DOHH2 (cell line): ENCODE measurements around the gene SEC24A.
A peak's percentile ranks its signal among the peaks of the same experiment; 100 is the strongest.
"Not testable (repeated sequence)": the region's sequence is repeated elsewhere in the genome, so short reads cannot be mapped to it uniquely, and the experiment has no call there.

Experiments
- H3F3A ChIP-seq: fragments of 200-600 bp; sonication (generic), shearing (Covaris generic); 2 replicates; pipeline ENCODE4 v1.6.0; 2016; ENCODE audit warnings: antibody characterized with exemption, mild to moderate bottlenecking; ENCODE audit not compliant: control insufficient read depth, insufficient read depth
- H3K27ac ChIP-seq: fragments of 200-600 bp; sonication (generic); 2 replicates; pipeline ENCODE4 v1.5.1; 2014; ENCODE audit warnings: low read depth, mild to moderate bottlenecking, low read length, moderate library complexity
- H3K27me3 ChIP-seq: fragments of 200-600 bp; sonication (generic); 2 replicates; pipeline ENCODE4 v1.6.1; 2014; ENCODE audit warnings: mild to moderate bottlenecking, low read length, mixed read lengths; ENCODE audit not compliant: control insufficient read depth
- H3K36me3 ChIP-seq: fragments of 200-600 bp; sonication (generic); 2 replicates; pipeline ENCODE4 v1.6.1; 2014; ENCODE audit warnings: mild to moderate bottlenecking, low read length, moderate library complexity, mixed read lengths; ENCODE audit not compliant: control insufficient read depth
- H3K4me1 ChIP-seq: fragments of 200-600 bp; sonication (generic); 2 replicates; pipeline ENCODE4 v1.6.1; 2014; ENCODE audit warnings: mild to moderate bottlenecking, low read length, mixed read lengths; ENCODE audit not compliant: control insufficient read depth
- H3K4me2 ChIP-seq: fragments of 200-600 bp; sonication (generic); 2 replicates; pipeline ENCODE4 v1.6.0; 2014; ENCODE audit warnings: mild to moderate bottlenecking, low read length, moderate library complexity
- H3K4me3 ChIP-seq: fragments of 200-600 bp; sonication (generic); 2 replicates; pipeline ENCODE4 v1.5.1; 2014; ENCODE audit warnings: mild to moderate bottlenecking, low read length, mixed read lengths
- H3K79me2 ChIP-seq: fragments of 200-600 bp; sonication (generic); 2 replicates; pipeline ENCODE4 v1.6.1; 2014; ENCODE audit warnings: mild to moderate bottlenecking, low read length, mixed read lengths; ENCODE audit not compliant: control insufficient read depth
- H3K9me2 ChIP-seq: fragments of 200-600 bp; sonication (generic); replicated peaks from 2 replicates; pipeline ENCODE4 v1.6.1; 2014; ENCODE audit warnings: mild to moderate bottlenecking, low read length, mixed read lengths; ENCODE audit not compliant: control insufficient read depth
- H3K9me3 ChIP-seq: fragments of 200-600 bp; sonication (generic); 2 replicates; pipeline ENCODE4 v1.6.1; 2014; ENCODE audit warnings: antibody characterized with exemption, low read length, mixed read lengths; ENCODE audit not compliant: control insufficient read depth, insufficient read depth
- H4K20me1 ChIP-seq: fragments of 200-600 bp; sonication (generic); 2 replicates; pipeline ENCODE4 v1.6.0; 2014; ENCODE audit warnings: low read depth, mild to moderate bottlenecking, antibody characterized with exemption, low read length, moderate library complexity; ENCODE audit not compliant: control insufficient read depth, insufficient read depth
- CTCF ChIP-seq: fragments of 200-600 bp; sonication (generic); IDR thresholded peaks from one replicate; pipeline ENCODE4 v1.5.1; 2014; ENCODE audit warnings: antibody characterized with exemption, mild to moderate bottlenecking, low read depth, low read length; ENCODE audit not compliant: poor library complexity, severe bottlenecking
- EZH2phosphoT487 ChIP-seq: fragments of 200-600 bp; sonication (generic); IDR thresholded peaks from 2 replicates; pipeline ENCODE4 v1.6.1; 2017; ENCODE audit warnings: borderline replicate concordance, mild to moderate bottlenecking, antibody characterized with exemption, low read length, moderate library complexity, mixed read lengths

Gene SEC24A

GRCh38 chr5:134749415-134749814 is 100.8 kb downstream of the SEC24A start:
- H3K4me1 ChIP-seq = peaks cover 30% of the 10 kb centered on the region
- TF ChIP-seq CTCF (no peak), EZH2phosphoT487 (no peak)
- H3K36me3 ChIP-seq = peaks cover 28% of the 10 kb centered on the region
- no peaks in the 10 kb centered on the region for H4K20me1 ChIP-seq
- H3K27ac ChIP-seq = peak overlapping the region; percentile 65
- no peaks in the 10 kb centered on the region for H3K9me2 ChIP-seq
- no peaks in the 10 kb centered on the region for H3K27me3 ChIP-seq
- peaks cover 19% of the 10 kb centered on the region for H3K79me2 ChIP-seq
- H3K4me2 ChIP-seq = peak overlapping the region; percentile 56
- H3K9me3 ChIP-seq = no peaks in the 10 kb centered on the region
- H3F3A ChIP-seq = peaks cover 26% of the 10 kb centered on the region
- peak overlapping the region; percentile 29 for H3K4me3 ChIP-seq

- peak overlapping the region; percentile 34 for H3K27ac ChIP-seq
- no peak for TF ChIP-seq CTCF
- no peak for TF ChIP-seq EZH2phosphoT487
These were observed 109.6 kb downstream of the SEC24A start for GRCh38 chr5:134758176-134758503.

GRCh38 chr5:134758504-134759341 is 110.1 kb downstream of the SEC24A start, which contains the start of gene DDX46:
DDX46 (plus strand) TSS chr5:134758779; CDS start chr5:134758939, 160 bp downstream.
- Histone ChIP-seq H3K4me2 (peak within 1 kb of the TSS; percentile 93), H3K27me3 (no peaks in the 10 kb centered on the region), H3K36me3 (peaks cover 21% of the 10 kb centered on the region), H3K27ac (peak within 1 kb of the TSS; percentile 34), H4K20me1 (peaks cover 7% of the 10 kb centered on the region; the same call in 1 of the 2 replicates), H3K79me2 (peaks cover 54% of the 10 kb centered on the region), H3K4me1 (peaks cover 39% of the 10 kb centered on the region), H3K9me3 (no peaks in the 10 kb centered on the region), H3F3A (peaks cover 3% of the 10 kb centered on the region; the same call in 1 of the 2 replicates), H3K9me2 (no peaks in the 10 kb centered on the region), H3K4me3 (peak within 1 kb of the TSS; percentile 93)
- TF ChIP-seq EZH2phosphoT487 (no peak), CTCF (peak; percentile 83)

More at GRCh38 chr5:134758176-134758503, 109.6 kb downstream of the SEC24A start:
- Histone ChIP-seq H3K9me2 (no peaks in the 10 kb centered on the region), H3K36me3 (peaks cover 18% of the 10 kb centered on the region), H3K4me3 (peak overlapping the region; percentile 93), H3K4me1 (peaks cover 39% of the 10 kb centered on the region), H3K27me3 (no peaks in the 10 kb centered on the region), H4K20me1 (peaks cover 7% of the 10 kb centered on the region; the same call in 1 of the 2 replicates), H3F3A (peaks cover 3% of the 10 kb centered on the region; the same call in 1 of the 2 replicates), H3K9me3 (no peaks in the 10 kb centered on the region), H3K79me2 (peaks cover 48% of the 10 kb centered on the region), H3K4me2 (peak overlapping the region; percentile 93)

GRCh38 chr5:134767528-134768291 is 119.1 kb downstream of the SEC24A start:
- not testable (repeated sequence) for H3K4me2 ChIP-seq, H3K9me2 ChIP-seq, H3K27me3 ChIP-seq, H3K9me3 ChIP-seq, H3F3A ChIP-seq, H4K20me1 ChIP-seq, H3K27ac ChIP-seq, H3K4me1 ChIP-seq, H3K4me3 ChIP-seq
- Histone ChIP-seq H3K36me3 (peaks cover 71% of the 10 kb centered on the region), H3K79me2 (peaks cover 30% of the 10 kb centered on the region)
